ENCODE results near the gene ESR2. TPM values are rescaled to one million over a fixed set of nuclear protein-coding genes. Genes with fewer than 3 reads are reported as not detected.

The ESR2 gene
- total and polyA plus RNA-seq, 2 of the 8 experiments (the other 6 are each of a cell fraction or from before 2014, with no cell fraction given): 0.19 to 0.23 TPM

GRCh38 chr14:64303471-64303917 lies 9.3 kb upstream of the ESR2 start:
- no peak overlapping the region for H4K8ac ChIP-seq (ENCODE audit: extremely low read depth, insufficient read depth, low read length)
- no peaks in the 10 kb centered on the region for H3K4me1 ChIP-seq (replicated peaks in 1 of 4; ENCODE audit: control insufficient read depth in 3 of 4, insufficient read depth in 4 of 4, low read length in 3 of 4)
- H3K27ac ChIP-seq (ENCODE audit: low read depth, low read length): no peak overlapping the region
- CTCF ChIA-PET (ENCODE audit: partially characterized antibody): interaction anchor here (0.6 to 4.4 kb wide), 59 partner anchors 8 to 914 kb away, joined by 3 to 49 read pairs (median 4); partner anchors contain the start of gene ESR2
- no peaks in the 10 kb centered on the region for H3K79me2 ChIP-seq (ENCODE audit: control insufficient read depth in 1 of 2, insufficient read depth in 2 of 2, low read length in 2 of 2)
- no peak overlapping the region for H3K18ac ChIP-seq (ENCODE audit: extremely low read depth, low read length)
- no peak overlapping the region for H3K4me2 ChIP-seq (ENCODE audit: insufficient read depth in 1 of 2, low read depth in 2 of 2, low read length in 2 of 2)
- H3K9ac ChIP-seq (replicated peaks in 1 of 4; ENCODE audit: extremely low read depth in 1 of 4, low read depth in 3 of 4, low read length in 3 of 4): no peak overlapping the region
- no peaks in the 10 kb centered on the region for H4K20me1 ChIP-seq (replicated peaks in 1 of 2; ENCODE audit: control insufficient read depth in 1 of 2, insufficient read depth in 2 of 2, low read length in 2 of 2)
- H4K5ac ChIP-seq (ENCODE audit: insufficient read length, low read depth, low read length): no peak overlapping the region
- H3K36me3 ChIP-seq (ENCODE audit: control insufficient read depth in 2 of 4, insufficient read depth in 4 of 4, low read length in 3 of 4): no peaks in the 10 kb centered on the region
- H2AK5ac ChIP-seq (ENCODE audit: low read depth, low read length): no peak overlapping the region
- no peak overlapping the region for H3K56ac ChIP-seq (replicated peaks; ENCODE audit: insufficient read length, low read depth, low read length)
- H4K91ac ChIP-seq (replicated peaks; ENCODE audit: insufficient read length, low read length): no peak overlapping the region
- H2BK5ac ChIP-seq (ENCODE audit: low read depth, low read length): no peak overlapping the region
- H2AFZ ChIP-seq (ENCODE audit: low read length): no peak overlapping the region
- H3K27me3 ChIP-seq (replicated peaks in 1 of 4; ENCODE audit: control insufficient read depth in 3 of 4, extremely low read depth in 1 of 4, insufficient read depth in 3 of 4, low read length in 3 of 4): no peaks in the 10 kb centered on the region
- no peak overlapping the region for H2BK120ac ChIP-seq (replicated peaks; ENCODE audit: low read depth, low read length)
- peak in 1 of 2 experiments; percentile 36 for DNase-seq (ENCODE audit: low read depth in 1 of 2, low spot score in 2 of 2)
- no peak overlapping the region for H3K4ac ChIP-seq (replicated peaks; ENCODE audit: insufficient read length, low read depth, low read length)
- no peak overlapping the region for H2BK20ac ChIP-seq (ENCODE audit: low read length)
- 42% methylated on average over 4 of the region's 4 CpGs; no CpG with 5 or more reads in 1 of the 2 experiments for WGBS, 2 experiments (ENCODE audit: extremely low coverage in 1 of 2, insufficient coverage in 1 of 2, insufficient read length in 1 of 2, insufficient replicate concordance in 2 of 2, low coverage in 1 of 2, low lambda C conversion rate in 2 of 2, missing lambda C conversion rate in 1 of 2)
- no peak overlapping the region for H2BK12ac ChIP-seq (ENCODE audit: low read depth, low read length)
- H3K23me2 ChIP-seq (ENCODE audit: low read depth, low read length): no peaks in the 10 kb centered on the region; the same call in 1 of the 2 replicates
- H3K79me1 ChIP-seq (ENCODE audit: low read depth, low read length): no peaks in the 10 kb centered on the region
- H3K23ac ChIP-seq (ENCODE audit: insufficient read length): no peak overlapping the region
- H2BK15ac ChIP-seq (ENCODE audit: low read length): no peak overlapping the region
- FAIRE-seq: peak; percentile 98
- H3K9me3 ChIP-seq (ENCODE audit: insufficient read depth in 2 of 2, low read depth in 1 of 2, low read length in 1 of 2): no peaks in the 10 kb centered on the region
- H3K14ac ChIP-seq (ENCODE audit: insufficient read length): no peak overlapping the region
- POLR2A ChIA-PET (ENCODE audit: partially characterized antibody): interaction anchor here (0.6 to 2.1 kb wide), 4 partner anchors 16 to 194 kb away, joined by 3 to 5 read pairs (median 4); no protein-coding TSS in a partner anchor
- H3K4me3 ChIP-seq (ENCODE audit: extremely low read depth in 1 of 4, insufficient read depth in 2 of 4, low read depth in 3 of 4, low read length in 4 of 4): no peak overlapping the region
- TF ChIP-seq BACH1 (IDR thresholded peaks at IDR 0.05; ENCODE audit: low read length): no peak
- TF ChIP-seq BCL11A (IDR thresholded peaks at IDR 0.05; ENCODE audit: low read depth in 2 of 2, low read length in 2 of 2): no peak
- no peak for TF ChIP-seq HDAC6 (IDR thresholded peaks at IDR 0.05; ENCODE audit: low read depth, low read length)
- TF ChIP-seq TAF7 (optimal IDR thresholded peaks at IDR 0.05; ENCODE audit: borderline replicate concordance, low read depth, low read length): no peak
- TF ChIP-seq RAD21 (IDR thresholded peaks at IDR 0.05 in 1 of 2, conservative IDR thresholded peaks at IDR 0.05 in 1 of 2; ENCODE audit: low read depth in 2 of 2, low read length in 2 of 2): peak; percentile 81 to 86
- TF ChIP-seq POU5F1 (IDR thresholded peaks at IDR 0.05; ENCODE audit: low read depth, low read length): no peak
- TF ChIP-seq, protein P1, sequence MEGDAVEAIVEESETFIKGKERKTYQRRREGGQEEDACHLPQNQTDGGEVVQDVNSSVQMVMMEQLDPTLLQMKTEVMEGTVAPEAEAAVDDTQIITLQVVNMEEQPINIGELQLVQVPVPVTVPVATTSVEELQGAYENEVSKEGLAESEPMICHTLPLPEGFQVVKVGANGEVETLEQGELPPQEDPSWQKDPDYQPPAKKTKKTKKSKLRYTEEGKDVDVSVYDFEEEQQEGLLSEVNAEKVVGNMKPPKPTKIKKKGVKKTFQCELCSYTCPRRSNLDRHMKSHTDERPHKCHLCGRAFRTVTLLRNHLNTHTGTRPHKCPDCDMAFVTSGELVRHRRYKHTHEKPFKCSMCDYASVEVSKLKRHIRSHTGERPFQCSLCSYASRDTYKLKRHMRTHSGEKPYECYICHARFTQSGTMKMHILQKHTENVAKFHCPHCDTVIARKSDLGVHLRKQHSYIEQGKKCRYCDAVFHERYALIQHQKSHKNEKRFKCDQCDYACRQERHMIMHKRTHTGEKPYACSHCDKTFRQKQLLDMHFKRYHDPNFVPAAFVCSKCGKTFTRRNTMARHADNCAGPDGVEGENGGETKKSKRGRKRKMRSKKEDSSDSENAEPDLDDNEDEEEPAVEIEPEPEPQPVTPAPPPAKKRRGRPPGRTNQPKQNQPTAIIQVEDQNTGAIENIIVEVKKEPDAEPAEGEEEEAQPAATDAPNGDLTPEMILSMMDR (IDR thresholded peaks at IDR 0.05; ENCODE audit: control extremely low read depth in 1 of 3, insufficient read depth in 1 of 3, low read depth in 1 of 3, low read length in 3 of 3): peak in 2 of 3 experiments; percentile 49 to 73; a peak in 3 of 4 replicates
- TF ChIP-seq NRF1 (IDR thresholded peaks at IDR 0.05; ENCODE audit: low read depth, low read length): no peak
- no peak for TF ChIP-seq GTF2F1 (IDR thresholded peaks at IDR 0.05; ENCODE audit: borderline replicate concordance, low read depth, low read length)
- no peak for TF ChIP-seq RNF2 (IDR thresholded peaks at IDR 0.05; ENCODE audit: borderline replicate concordance, low read depth, low read length, missing control alignments, poor library complexity, severe bottlenecking)
